ENCODE data around the gene GRAMD2B.
"Not testable (repeated sequence)": the region's sequence is repeated elsewhere in the genome, so short reads cannot be mapped to it uniquely, and the experiment has no call there.

GRAMD2B gene

GRCh38 chr5:126449751-126450271 is 26.6 kb downstream of the GRAMD2B start:
- DNase-seq, result peak in 1 of 51 donors; percentile 24

- no peak for DNase-seq
Measured at GRCh38 chr5:126450346-126450745, 27.1 kb downstream of the GRAMD2B start.

GRCh38 chr5:126450907-126451306 is 27.7 kb downstream of the GRAMD2B start:
- DNase-seq, result peak in 2 of 51 donors; percentile 9 to 16

GRCh38 chr5:126452477-126452876 is 29.3 kb downstream of the GRAMD2B start:
- no peak for DNase-seq

GRCh38 chr5:126454081-126454480 is 30.9 kb downstream of the GRAMD2B start:
- DNase-seq, result peak in 50 of 51 donors; percentile 4 to 94 (median 73)

GRCh38 chr5:126454535-126454934 is 31.3 kb downstream of the GRAMD2B start:
- peak in 2 of 51 donors; percentile 37 to 83 for DNase-seq

- DNase-seq, result peak in 1 of 51 donors; percentile 34
Measured at GRCh38 chr5:126455264-126455663, 32.1 kb downstream of the GRAMD2B start.

DNA sequence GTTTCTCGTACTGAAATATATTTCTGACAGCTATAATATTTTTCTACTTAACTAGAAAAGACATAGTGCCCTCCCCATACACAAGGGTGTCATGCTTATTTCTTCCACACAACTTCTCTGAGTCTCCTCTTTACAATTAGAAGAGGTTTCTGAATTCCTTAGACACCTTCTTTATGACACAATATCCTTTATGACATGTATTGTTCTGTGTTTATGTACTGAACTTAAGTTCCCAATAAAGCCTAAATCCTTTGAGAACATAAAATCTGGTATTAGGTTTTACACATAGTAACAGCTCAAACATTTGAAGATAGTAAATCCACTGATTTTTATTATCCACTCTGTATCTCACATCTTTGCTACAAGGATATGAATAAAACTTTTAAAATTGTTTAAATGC is 32.5 kb downstream of the GRAMD2B start:
- DNase-seq, result no peak

DNA sequence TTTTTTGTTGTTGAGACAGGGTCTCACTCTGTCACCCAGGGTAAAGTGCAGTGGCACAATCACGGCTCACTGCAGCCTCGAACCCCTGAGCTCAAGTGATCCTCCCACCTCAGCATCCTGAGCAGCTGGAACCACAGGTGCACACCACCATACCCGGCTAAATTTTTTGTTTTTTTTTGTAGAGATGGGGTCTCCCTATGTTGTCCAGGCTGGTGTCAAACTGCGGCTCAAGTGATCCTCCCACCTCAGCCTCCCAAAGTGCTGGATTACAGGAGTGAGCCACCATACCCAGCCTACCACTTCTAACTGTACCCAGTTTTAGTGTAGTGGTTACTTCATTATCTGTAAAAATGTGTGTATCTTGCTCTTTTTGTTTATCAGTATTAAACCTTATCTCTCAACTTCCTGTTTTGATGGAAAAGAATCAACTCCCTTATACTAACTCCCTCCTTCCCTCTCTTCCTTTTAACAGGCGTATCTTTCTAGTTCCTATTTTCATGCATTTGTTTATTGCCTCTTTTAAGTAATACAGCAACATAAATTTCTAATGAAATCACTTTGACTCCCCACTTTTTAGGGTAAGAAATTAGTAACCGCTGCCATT is 33.1 kb downstream of the GRAMD2B start:
- DNase-seq, result no peak

- DNase-seq, result peak in 27 of 51 donors; percentile 3 to 63 (median 27)
Measured at GRCh38 chr5:126460459-126460858, 37.2 kb downstream of the GRAMD2B start.

DNA sequence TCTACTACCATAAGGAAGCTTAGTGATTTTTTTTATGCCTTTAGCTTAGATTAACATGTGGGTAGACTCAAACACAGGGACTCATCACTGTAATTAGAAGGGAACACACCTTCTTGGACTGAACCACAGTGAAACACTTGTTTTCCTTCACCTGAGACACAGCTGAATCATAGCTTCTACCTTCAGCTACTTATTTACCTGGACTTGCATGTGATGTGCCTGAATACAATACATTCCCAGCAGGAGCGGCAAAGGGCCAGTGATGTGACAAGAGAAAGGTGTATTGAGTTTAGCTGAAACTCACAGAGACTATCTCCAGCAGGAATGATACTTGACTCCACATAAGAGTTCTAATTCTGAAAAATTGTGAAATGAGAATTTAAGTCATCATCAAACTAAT is 37.8 kb downstream of the GRAMD2B start:
- no peak for DNase-seq

- no peak for DNase-seq
Measured at GRCh38 chr5:126461838-126462237, 38.6 kb downstream of the GRAMD2B start.

DNA sequence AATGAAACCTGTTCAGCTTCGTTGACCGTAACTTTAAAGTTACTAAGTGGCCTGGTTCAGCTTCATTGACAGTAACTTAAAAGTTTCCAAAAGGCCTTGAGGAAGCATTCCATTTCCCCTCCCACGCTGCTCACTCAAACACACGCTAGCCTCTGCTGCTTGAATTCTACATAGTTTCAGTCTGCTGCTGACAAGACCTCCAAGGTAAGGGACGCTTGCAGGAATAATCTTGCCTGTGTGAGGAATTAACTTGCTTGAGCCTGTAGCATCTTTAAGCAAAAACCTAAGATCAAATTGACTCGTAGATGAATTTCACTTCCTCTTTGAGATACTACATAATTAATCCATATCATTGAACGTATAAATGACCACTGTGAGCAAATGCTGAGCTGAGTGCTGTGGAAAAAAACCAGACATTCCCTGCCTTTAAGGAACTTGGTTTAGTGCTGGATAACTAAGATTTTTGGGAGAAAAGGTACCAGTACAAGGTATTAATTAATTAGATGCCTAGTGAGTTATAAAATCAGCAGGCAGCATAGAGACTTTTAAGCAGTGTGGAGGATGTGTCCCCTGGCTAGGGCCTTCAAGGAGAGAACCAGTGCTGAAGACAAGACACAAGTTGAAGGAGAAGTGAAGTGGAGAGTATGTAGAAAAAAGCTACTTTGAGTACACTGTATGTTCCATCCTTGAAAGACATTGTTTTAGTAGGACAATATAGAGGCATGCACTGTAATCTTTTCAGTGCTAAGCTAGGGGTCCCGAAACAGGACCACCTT is 39.2 kb downstream of the GRAMD2B start:
- no peak for DNase-seq

- DNase-seq, result no peak
Measured at GRCh38 chr5:126464016-126464415, 40.8 kb downstream of the GRAMD2B start.

GRCh38 chr5:126464959-126465358 is 41.8 kb downstream of the GRAMD2B start:
- DNase-seq, result no peak

- DNase-seq, result no peak
Measured at GRCh38 chr5:126468091-126468490, 44.9 kb downstream of the GRAMD2B start.

- DNase-seq, result no peak
Measured at GRCh38 chr5:126469536-126470316, 46.5 kb downstream of the GRAMD2B start.

GRCh38 chr5:126470529-126470928 is 47.3 kb downstream of the GRAMD2B start:
- DNase-seq, result not testable (repeated sequence)

DNA sequence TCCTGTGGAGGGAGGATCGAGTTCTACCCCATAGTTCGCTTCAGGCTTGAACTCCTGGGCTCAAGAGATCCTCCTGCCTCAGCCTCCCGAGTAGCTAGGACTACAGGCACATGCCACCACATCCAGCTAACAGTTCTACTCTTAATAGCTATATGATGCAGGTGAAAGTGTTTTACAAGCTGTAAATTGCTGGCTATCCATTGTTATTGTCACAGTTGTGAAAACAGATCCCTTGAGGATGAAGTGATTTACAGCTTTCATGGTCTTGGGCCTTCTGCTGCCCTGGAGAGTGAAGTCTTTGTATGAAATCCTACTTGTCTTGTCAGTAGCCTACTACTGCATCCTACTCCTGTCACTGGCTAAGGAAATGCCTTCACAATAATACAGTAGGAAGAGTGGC is 48.0 kb downstream of the GRAMD2B start:
- DNase-seq, result no peak

DNA sequence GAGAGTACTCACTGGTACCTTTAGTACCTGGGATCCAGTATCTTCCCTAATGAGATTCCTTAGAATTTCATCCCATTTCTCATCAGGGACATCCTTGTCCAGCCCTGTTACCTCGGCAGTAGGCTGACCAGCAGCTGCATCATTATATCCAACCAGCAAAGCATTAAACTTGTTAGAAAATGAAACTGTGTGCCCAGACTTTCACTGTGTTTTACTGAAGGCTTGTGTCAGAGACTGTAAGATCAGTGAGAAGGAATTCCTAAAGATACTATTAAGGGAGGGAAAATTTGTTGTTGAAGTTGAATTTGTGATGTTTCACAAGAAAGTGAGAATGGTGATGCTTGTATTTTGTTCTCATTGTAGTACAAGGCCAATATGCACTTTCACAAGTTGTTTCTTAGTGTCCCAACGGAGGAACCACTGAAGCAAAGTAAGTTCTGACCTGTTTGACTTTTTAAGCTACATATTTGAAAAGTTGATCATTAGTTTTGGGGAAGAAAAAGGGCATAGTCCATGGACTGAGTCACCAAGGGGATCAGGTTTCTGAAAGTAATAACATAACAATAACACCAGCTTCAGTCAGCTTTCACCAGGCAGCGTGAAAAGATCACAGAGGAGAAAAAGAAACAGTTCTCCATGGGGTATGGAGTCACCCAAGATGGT is 48.8 kb downstream of the GRAMD2B start:
- DNase-seq, result no peak

DNA sequence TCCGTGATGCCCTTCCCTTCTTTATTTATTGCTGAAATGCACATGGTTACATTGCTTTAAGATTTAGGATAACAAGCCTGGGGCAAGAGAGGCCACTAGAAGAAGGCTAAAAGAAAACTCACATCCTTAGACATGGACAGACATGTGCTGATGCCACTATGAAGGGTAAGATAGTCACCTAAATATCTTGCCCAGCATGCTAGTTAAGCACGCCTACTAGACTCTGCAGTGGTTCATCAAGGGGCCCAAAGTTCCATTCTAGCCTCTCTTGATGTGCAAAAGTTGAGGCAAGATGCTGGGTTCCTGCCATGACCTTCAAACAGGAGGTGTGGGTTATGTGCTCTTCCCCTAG is 49.3 kb downstream of the GRAMD2B start:
- no peak for DNase-seq

Measured in hypothalamus (tissue), 51 donors.